Neural cell (in vitro differentiated cells): ENCODE results near the gene ADAMTS1. TPM values are rescaled to one million over a fixed set of nuclear protein-coding genes. Genes with fewer than 3 reads are reported as not detected.

Experiments used
- H2AFZ ChIP-seq: fragments of 200-600, 300-800 bp; sonication (generic), shearing (Covaris generic); 2 replicates; pipeline ENCODE4 v1.6.0; 2014; ENCODE audit warnings: low read depth, mild to moderate bottlenecking, antibody characterized with exemption, low read length, moderate library complexity
- H3F3A ChIP-seq: fragments of 200-600 bp; shearing (Covaris generic); 2 replicates; pipeline ENCODE4 v1.6.1; 2016; ENCODE audit warnings: mild to moderate bottlenecking, moderate library complexity, mixed read lengths, antibody characterized with exemption, low read length; ENCODE audit not compliant: insufficient read depth, poor library complexity, severe bottlenecking
- H3K27ac ChIP-seq: fragments of 200-600, 300-800 bp; sonication (generic), shearing (Covaris generic); 2 replicates; pipeline ENCODE4 v1.5.1; 2014; ENCODE audit warnings: mild to moderate bottlenecking, low read length, moderate library complexity
- H3K27me3 ChIP-seq: fragments of 300-800, 200-600 bp; sonication (generic), shearing (Covaris generic); 2 replicates; pipeline ENCODE4 v1.6.0; 2014; ENCODE audit warnings: mild to moderate bottlenecking, low read depth, low read length, moderate library complexity; ENCODE audit not compliant: insufficient read depth
- H3K36me3 ChIP-seq: fragments of 300-800, 200-600 bp; sonication (generic), shearing (Covaris generic); 2 replicates; pipeline ENCODE4 v1.5.1; 2014; ENCODE audit warnings: mild to moderate bottlenecking, antibody characterized with exemption, low read length, moderate library complexity; ENCODE audit not compliant: insufficient read depth
- H3K4me2 ChIP-seq: fragments of 300-800, 200-600 bp; sonication (generic), shearing (Covaris generic); 2 replicates; pipeline ENCODE4 v1.6.0; 2014; ENCODE audit warnings: mild to moderate bottlenecking, low read length
- H3K4me3 ChIP-seq: fragments of 300-800, 200-600 bp; sonication (generic), shearing (Covaris generic); 2 replicates; pipeline ENCODE4 v1.5.1; 2014; ENCODE audit warnings: mild to moderate bottlenecking, low read length, moderate library complexity
- H3K79me2 ChIP-seq: fragments of 200-600 bp; shearing (Covaris generic); replicated peaks from 2 replicates; pipeline ENCODE4 v1.6.0; 2014; ENCODE audit warnings: mild to moderate bottlenecking, low read length, moderate library complexity; ENCODE audit not compliant: insufficient read depth
- H3K9ac ChIP-seq: fragments of 300-800, 200-600 bp; sonication (generic), shearing (Covaris generic); 2 replicates; pipeline ENCODE4 v1.6.1; 2016; ENCODE audit warnings: mild to moderate bottlenecking, low read length, mixed read lengths
- H3K9me2 ChIP-seq: fragments of 200-600 bp; shearing (Covaris generic); 2 replicates; pipeline ENCODE4 v1.6.1; 2016; ENCODE audit warnings: mild to moderate bottlenecking, low read length, mixed read lengths; ENCODE audit not compliant: insufficient read depth
- H3K9me3 ChIP-seq: fragments of 200-600, 300-800 bp; sonication (generic), shearing (Covaris generic); 2 replicates; pipeline ENCODE4 v1.6.1; 2016; ENCODE audit warnings: mild to moderate bottlenecking, mixed run types, low read length, moderate library complexity, mixed read lengths
- H4K20me1 ChIP-seq: fragments of 200-600 bp; shearing (Covaris generic); 2 replicates; pipeline ENCODE4 v1.6.1; 2016; ENCODE audit warnings: mild to moderate bottlenecking, mixed run types; ENCODE audit not compliant: insufficient read depth
- CTCF ChIP-seq: fragments of 450-650 bp; IDR thresholded peaks from 2 replicates; pipeline ENCODE4 v1.5.1; 2014; ENCODE audit warnings: antibody characterized with exemption, mild to moderate bottlenecking, moderate library complexity; ENCODE audit not compliant: poor library complexity, severe bottlenecking
- EP300 ChIP-seq: fragments of 450-650 bp; conservative IDR thresholded peaks from 2 replicates; pipeline ENCODE4 v1.6.1; 2014; ENCODE audit warnings: antibody characterized with exemption, mild to moderate bottlenecking, moderate library complexity; ENCODE audit not compliant: poor library complexity, severe bottlenecking
- EZH2 ChIP-seq: fragments of 200-600, 300-800 bp; shearing (Covaris generic), sonication (generic); IDR thresholded peaks from 2 replicates; pipeline ENCODE4 v1.6.1; 2014; ENCODE audit warnings: antibody characterized with exemption, low read length, borderline replicate concordance, mild to moderate bottlenecking; ENCODE audit not compliant: insufficient read depth, poor library complexity, severe bottlenecking
- MXI1 ChIP-seq: fragments of 450-650 bp; conservative IDR thresholded peaks from 2 replicates; pipeline ENCODE4 v1.6.1; 2014; ENCODE audit warnings: antibody characterized with exemption, mild to moderate bottlenecking; ENCODE audit not compliant: poor library complexity, severe bottlenecking
- POLR2AphosphoS5 ChIP-seq: IDR thresholded peaks from 2 replicates; pipeline ENCODE4 v1.6.1; 2012
- RAD21 ChIP-seq: fragments of 450-650 bp; conservative IDR thresholded peaks from 2 replicates; pipeline ENCODE4 v1.6.1; 2014; ENCODE audit warnings: antibody characterized with exemption, mild to moderate bottlenecking, moderate library complexity
- SMC3 ChIP-seq: fragments of 450-650 bp; conservative IDR thresholded peaks from 2 replicates; pipeline ENCODE4 v1.6.1; 2014; ENCODE audit warnings: antibody characterized with exemption, mild to moderate bottlenecking, moderate library complexity; ENCODE audit not compliant: poor library complexity
- TAF1 ChIP-seq: IDR thresholded peaks from 2 replicates; pipeline ENCODE4 v1.6.1; 2012; ENCODE audit warnings: low read depth
- polyA plus RNA-seq: library from polyadenylated mRNA; depleted of rRNA; stranded (reverse); fragments of >200 nt; gene quantifications from 2 replicates; pipeline ENCODE4 v1.2.3, GENCODE V29; 2014
- TF ChIP-seq, protein P1 (sequence below): IDR thresholded peaks from 2 replicates; pipeline ENCODE4 v1.6.1; 2012; ENCODE audit warnings: borderline replicate concordance

Gene ADAMTS1
- polyA plus RNA-seq, 1 donor from 2014 or later, result 0.84 TPM

DNA sequence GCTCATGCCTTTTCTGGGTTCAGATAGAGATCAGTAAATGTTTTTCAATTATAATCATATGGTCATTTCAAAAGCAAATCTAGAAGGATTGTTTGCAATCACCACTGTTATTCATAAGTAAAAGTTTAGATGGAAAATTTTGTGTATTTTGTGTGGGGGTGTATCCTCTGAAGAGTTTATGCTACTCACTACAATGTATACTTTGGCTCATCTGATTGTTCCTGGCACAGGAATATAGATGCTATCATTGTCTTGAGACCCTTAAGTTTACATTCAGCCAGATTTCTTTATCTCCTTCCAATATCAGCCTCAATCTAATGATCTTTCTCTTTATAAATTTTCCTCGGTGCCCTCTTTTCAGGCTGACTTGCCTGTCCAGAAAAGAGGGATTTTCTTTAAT lies 33.0 kb downstream of the ADAMTS1 start:
- H2AFZ ChIP-seq, result no peak overlapping the region
- no peaks in the 10 kb centered on the region for H3K9me3 ChIP-seq
- H3K9ac ChIP-seq, result no peak overlapping the region
- no peaks in the 10 kb centered on the region for H3K9me2 ChIP-seq
- H3K27me3 ChIP-seq, result no peaks in the 10 kb centered on the region
- no peaks in the 10 kb centered on the region for H4K20me1 ChIP-seq
- H3K36me3 ChIP-seq, result no peaks in the 10 kb centered on the region
- no peak overlapping the region for H3K27ac ChIP-seq
- no peak overlapping the region for H3K4me3 ChIP-seq
- no peaks in the 10 kb centered on the region for H3K79me2 ChIP-seq
- no peaks in the 10 kb centered on the region for H3F3A ChIP-seq
- H3K4me2 ChIP-seq, result no peak overlapping the region
- TF ChIP-seq MXI1 (no peak), RAD21 (no peak), POLR2AphosphoS5 (no peak)

GRCh38 chr21:26811482-26811881 lies 33.7 kb downstream of the ADAMTS1 start:
- H3K4me2 ChIP-seq, result no peak overlapping the region
- no peaks in the 10 kb centered on the region for H4K20me1 ChIP-seq
- H3K4me3 ChIP-seq, result no peak overlapping the region
- H3K9me2 ChIP-seq, result no peaks in the 10 kb centered on the region
- no peaks in the 10 kb centered on the region for H3K36me3 ChIP-seq
- no peak for TF ChIP-seq EZH2
- TF ChIP-seq, protein P1, sequence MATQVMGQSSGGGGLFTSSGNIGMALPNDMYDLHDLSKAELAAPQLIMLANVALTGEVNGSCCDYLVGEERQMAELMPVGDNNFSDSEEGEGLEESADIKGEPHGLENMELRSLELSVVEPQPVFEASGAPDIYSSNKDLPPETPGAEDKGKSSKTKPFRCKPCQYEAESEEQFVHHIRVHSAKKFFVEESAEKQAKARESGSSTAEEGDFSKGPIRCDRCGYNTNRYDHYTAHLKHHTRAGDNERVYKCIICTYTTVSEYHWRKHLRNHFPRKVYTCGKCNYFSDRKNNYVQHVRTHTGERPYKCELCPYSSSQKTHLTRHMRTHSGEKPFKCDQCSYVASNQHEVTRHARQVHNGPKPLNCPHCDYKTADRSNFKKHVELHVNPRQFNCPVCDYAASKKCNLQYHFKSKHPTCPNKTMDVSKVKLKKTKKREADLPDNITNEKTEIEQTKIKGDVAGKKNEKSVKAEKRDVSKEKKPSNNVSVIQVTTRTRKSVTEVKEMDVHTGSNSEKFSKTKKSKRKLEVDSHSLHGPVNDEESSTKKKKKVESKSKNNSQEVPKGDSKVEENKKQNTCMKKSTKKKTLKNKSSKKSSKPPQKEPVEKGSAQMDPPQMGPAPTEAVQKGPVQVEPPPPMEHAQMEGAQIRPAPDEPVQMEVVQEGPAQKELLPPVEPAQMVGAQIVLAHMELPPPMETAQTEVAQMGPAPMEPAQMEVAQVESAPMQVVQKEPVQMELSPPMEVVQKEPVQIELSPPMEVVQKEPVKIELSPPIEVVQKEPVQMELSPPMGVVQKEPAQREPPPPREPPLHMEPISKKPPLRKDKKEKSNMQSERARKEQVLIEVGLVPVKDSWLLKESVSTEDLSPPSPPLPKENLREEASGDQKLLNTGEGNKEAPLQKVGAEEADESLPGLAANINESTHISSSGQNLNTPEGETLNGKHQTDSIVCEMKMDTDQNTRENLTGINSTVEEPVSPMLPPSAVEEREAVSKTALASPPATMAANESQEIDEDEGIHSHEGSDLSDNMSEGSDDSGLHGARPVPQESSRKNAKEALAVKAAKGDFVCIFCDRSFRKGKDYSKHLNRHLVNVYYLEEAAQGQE, result no peak
- no peak for TF ChIP-seq TAF1
- TF ChIP-seq MXI1, result no peak
- TF ChIP-seq SMC3, result no peak
- no peak for TF ChIP-seq POLR2AphosphoS5
- TF ChIP-seq CTCF, result no peak
- no peak for TF ChIP-seq RAD21
- TF ChIP-seq EP300, result no peak
- H3K27ac ChIP-seq, result no peak overlapping the region
- H3K79me2 ChIP-seq, result no peaks in the 10 kb centered on the region
- H3K27me3 ChIP-seq, result no peaks in the 10 kb centered on the region
- H3K9ac ChIP-seq, result no peak overlapping the region
- H3F3A ChIP-seq, result no peaks in the 10 kb centered on the region
- no peaks in the 10 kb centered on the region for H3K9me3 ChIP-seq
- no peak overlapping the region for H2AFZ ChIP-seq
